ENCODE results near the gene GALNT17.
"Not testable (repeated sequence)": the region's sequence is repeated elsewhere in the genome, so short reads cannot be mapped to it uniquely, and the experiment has no call there.

The GALNT17 gene

DNA sequence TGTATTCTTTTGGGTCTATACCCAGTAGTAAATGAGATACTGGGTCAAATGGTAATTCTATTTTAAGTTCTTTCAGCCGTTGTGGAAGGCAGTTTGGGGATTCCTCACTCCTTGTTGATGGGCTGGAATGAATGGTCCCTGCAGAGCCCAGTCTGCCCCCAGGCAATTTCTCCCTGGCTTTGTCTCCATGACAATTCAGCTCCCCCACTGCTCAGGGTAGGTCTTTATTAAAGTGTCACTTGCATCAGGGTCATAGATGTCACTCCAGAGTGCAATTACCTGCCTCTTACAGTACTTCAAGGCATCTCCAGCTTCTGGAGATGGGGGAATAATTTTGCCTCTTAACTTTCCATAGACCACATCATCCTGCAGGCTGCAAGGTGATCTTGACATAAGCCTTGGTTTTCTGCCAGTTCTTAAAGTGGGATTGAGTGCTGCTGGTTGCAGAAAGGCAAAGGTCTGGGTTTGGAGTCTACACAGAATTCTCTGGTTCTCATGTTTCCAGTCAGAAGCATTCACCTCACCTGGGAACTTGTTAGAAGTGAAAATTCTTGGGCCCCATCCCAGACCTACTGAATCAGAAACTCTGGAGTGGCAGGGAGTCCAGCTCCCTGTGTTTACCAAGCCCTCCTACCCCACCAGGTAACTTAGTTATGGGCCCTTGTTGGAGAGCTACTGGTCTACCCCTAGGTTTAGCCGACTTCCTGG is 442.4 kb downstream of the GALNT17 start:
- Histone ChIP-seq H3K27me3 (ENCODE audit: control insufficient read depth in 2 of 2, insufficient read depth in 2 of 2, low read length in 2 of 2) (no peaks in the 10 kb centered on the region), H3K9ac (ENCODE audit: low read depth in 1 of 2, low read length in 2 of 2) (no peak overlapping the region), H3K4me1 (ENCODE audit: control insufficient read depth in 2 of 2, insufficient read depth in 2 of 2, low read length in 2 of 2) (no peaks in the 10 kb centered on the region), H3K36me3 (ENCODE audit: control insufficient read depth in 2 of 2, insufficient read depth in 2 of 2, low read length in 2 of 2) (no peaks in the 10 kb centered on the region), H3K4me3 (ENCODE audit: low read length in 2 of 2) (no peak overlapping the region), H3K9me3 (ENCODE audit: control insufficient read depth in 2 of 2, low read length in 2 of 2) (peaks cover 0 to 2% of the 10 kb centered on the region in 2 donors), H3K27ac (ENCODE audit: low read depth in 2 of 2, low read length in 2 of 2) (no peak overlapping the region)

DNA sequence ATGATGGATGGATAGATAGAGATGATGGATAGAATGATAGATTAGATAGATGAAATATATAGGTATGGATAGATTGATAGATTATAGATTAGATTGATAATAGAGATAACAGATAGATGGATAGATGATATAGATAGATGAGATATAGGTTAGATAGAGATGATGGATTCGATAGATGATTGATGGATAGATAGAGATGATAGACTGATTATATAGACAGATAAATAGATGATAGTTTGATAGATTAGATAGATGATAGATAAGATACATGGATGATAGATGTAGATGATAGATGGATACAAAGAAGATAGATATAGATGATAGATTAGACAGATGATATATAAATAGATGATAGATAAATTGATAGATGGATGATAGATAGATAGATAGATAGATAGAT is 448.1 kb downstream of the GALNT17 start:
- Histone ChIP-seq H3K9me3 (ENCODE audit: control insufficient read depth in 2 of 2, low read length in 2 of 2) (no peaks in the 10 kb centered on the region), H3K36me3 (ENCODE audit: control insufficient read depth in 2 of 2, insufficient read depth in 2 of 2, low read length in 2 of 2) (no peaks in the 10 kb centered on the region), H3K4me3 (ENCODE audit: low read length in 2 of 2) (no peak overlapping the region), H3K4me1 (ENCODE audit: control insufficient read depth in 2 of 2, insufficient read depth in 2 of 2, low read length in 2 of 2) (no peaks in the 10 kb centered on the region), H3K27ac (ENCODE audit: low read depth in 2 of 2, low read length in 2 of 2) (no peak overlapping the region), H3K27me3 (ENCODE audit: control insufficient read depth in 2 of 2, insufficient read depth in 2 of 2, low read length in 2 of 2) (no peaks in the 10 kb centered on the region), H3K9ac (ENCODE audit: low read depth in 1 of 2, low read length in 2 of 2) (no peak overlapping the region)

DNA sequence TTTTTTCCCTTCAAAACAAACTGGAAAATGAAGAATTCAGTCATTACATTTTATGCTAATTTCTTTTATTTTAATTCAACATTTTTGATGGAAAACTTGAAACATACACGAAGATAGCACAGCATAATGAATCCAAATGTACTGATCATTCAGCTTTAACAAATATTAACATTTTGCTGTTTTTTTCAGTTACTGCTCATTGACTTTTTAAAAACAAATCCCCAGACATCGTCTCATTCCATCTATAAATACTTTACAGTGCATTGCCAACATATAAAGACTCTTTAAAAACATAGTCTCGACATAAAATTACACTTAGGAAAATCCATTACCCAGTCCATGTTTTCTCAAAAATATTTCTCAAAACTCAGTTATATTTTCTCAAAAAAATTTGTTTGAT is 452.3 kb downstream of the GALNT17 start:
- H3K27ac ChIP-seq (ENCODE audit: low read depth in 2 of 2, low read length in 2 of 2), result no peak overlapping the region
- no peak overlapping the region for H3K4me3 ChIP-seq (ENCODE audit: low read length in 2 of 2)
- H3K36me3 ChIP-seq (ENCODE audit: control insufficient read depth in 2 of 2, insufficient read depth in 2 of 2, low read length in 2 of 2), result no peaks in the 10 kb centered on the region
- H3K9me3 ChIP-seq (ENCODE audit: control insufficient read depth in 2 of 2, low read length in 2 of 2), result peaks cover 0 to 3% of the 10 kb centered on the region in 2 donors
- H3K4me1 ChIP-seq (ENCODE audit: control insufficient read depth in 2 of 2, insufficient read depth in 2 of 2, low read length in 2 of 2), result no peaks in the 10 kb centered on the region
- no peaks in the 10 kb centered on the region for H3K27me3 ChIP-seq (ENCODE audit: control insufficient read depth in 2 of 2, insufficient read depth in 2 of 2, low read length in 2 of 2)
- H3K9ac ChIP-seq (ENCODE audit: low read depth in 1 of 2, low read length in 2 of 2), result no peak overlapping the region

DNA sequence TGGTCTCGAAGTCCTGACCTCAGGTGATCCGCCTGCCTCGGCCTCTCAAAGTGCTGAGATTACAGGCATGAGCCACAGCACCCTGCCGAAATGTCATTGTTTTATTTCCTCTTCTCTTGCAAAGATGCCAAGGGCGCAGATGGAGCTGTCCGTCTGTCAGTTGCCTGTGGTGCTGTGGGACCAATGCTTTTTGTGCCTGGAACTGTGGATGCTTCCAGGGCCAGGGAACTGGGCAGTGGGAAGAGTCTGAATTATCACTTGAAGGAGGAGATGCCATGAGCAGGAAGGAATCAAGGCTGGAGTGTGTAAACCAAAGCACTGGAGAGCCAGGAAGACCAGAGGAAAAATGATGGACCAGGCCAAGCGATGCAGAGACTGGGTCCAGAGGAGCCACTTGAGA is 459.9 kb downstream of the GALNT17 start:
- no peaks in the 10 kb centered on the region for H3K4me1 ChIP-seq (ENCODE audit: control insufficient read depth in 2 of 2, insufficient read depth in 2 of 2, low read length in 2 of 2)
- no peak overlapping the region for H3K9ac ChIP-seq (ENCODE audit: low read depth in 1 of 2, low read length in 2 of 2)
- no peak overlapping the region for H3K4me3 ChIP-seq (ENCODE audit: low read length in 2 of 2)
- no peak overlapping the region for H3K27ac ChIP-seq (ENCODE audit: low read depth in 2 of 2, low read length in 2 of 2)
- no peaks in the 10 kb centered on the region for H3K27me3 ChIP-seq (ENCODE audit: control insufficient read depth in 2 of 2, insufficient read depth in 2 of 2, low read length in 2 of 2)
- peaks cover 0 to 5% of the 10 kb centered on the region in 2 donors for H3K9me3 ChIP-seq (ENCODE audit: control insufficient read depth in 2 of 2, low read length in 2 of 2)
- no peaks in the 10 kb centered on the region for H3K36me3 ChIP-seq (ENCODE audit: control insufficient read depth in 2 of 2, insufficient read depth in 2 of 2, low read length in 2 of 2)

DNA sequence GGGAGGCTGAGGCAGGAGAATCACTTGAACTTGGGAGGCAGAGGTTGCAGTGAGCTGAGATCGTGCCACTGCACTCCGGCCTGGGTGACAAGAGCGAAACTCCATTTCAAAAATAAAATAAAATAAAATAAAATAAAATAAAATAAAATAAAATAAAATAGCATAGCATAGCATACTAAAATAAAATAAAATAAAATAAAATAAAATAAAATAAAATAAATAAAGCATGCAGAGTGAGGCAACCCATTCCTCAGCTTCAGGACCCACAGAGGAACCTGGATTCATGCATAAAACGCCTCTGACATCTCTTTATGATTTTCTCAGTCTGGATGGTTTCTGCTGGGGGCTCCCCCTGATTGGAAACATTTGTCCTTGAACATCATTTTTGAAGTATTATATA is 460.4 kb downstream of the GALNT17 start:
- H3K9me3 ChIP-seq (ENCODE audit: control insufficient read depth in 2 of 2, low read length in 2 of 2); H3K4me1 ChIP-seq (ENCODE audit: control insufficient read depth in 2 of 2, insufficient read depth in 2 of 2, low read length in 2 of 2); H3K4me3 ChIP-seq (ENCODE audit: low read length in 2 of 2); H3K36me3 ChIP-seq (ENCODE audit: control insufficient read depth in 2 of 2, insufficient read depth in 2 of 2, low read length in 2 of 2); H3K9ac ChIP-seq (ENCODE audit: low read depth in 1 of 2, low read length in 2 of 2); H3K27ac ChIP-seq (ENCODE audit: low read depth in 2 of 2, low read length in 2 of 2); H3K27me3 ChIP-seq (ENCODE audit: control insufficient read depth in 2 of 2, insufficient read depth in 2 of 2, low read length in 2 of 2): not testable (repeated sequence)

DNA sequence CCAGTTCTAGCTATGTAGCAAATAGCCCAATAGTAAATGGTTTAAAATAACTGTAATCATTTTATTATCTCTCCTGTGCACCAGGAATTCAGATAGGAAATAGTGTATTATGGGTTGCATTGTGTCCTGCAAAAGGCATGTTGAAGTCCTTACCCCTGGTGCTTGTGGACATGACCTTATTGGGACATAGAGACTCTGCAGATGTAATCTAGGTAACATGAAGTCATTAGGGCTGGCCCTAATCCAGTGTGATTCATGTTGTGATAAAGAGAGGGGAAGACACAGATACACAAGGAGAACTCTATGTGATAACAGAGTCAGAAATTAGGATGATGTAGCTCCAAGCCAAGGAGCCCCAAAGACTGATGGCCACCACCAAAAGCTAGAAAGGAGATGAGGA is 462.8 kb downstream of the GALNT17 start:
- Histone ChIP-seq H3K27me3 (ENCODE audit: control insufficient read depth in 2 of 2, insufficient read depth in 2 of 2, low read length in 2 of 2) (no peaks in the 10 kb centered on the region), H3K27ac (ENCODE audit: low read depth in 2 of 2, low read length in 2 of 2) (no peak overlapping the region), H3K9ac (ENCODE audit: low read depth in 1 of 2, low read length in 2 of 2) (no peak overlapping the region), H3K36me3 (ENCODE audit: control insufficient read depth in 2 of 2, insufficient read depth in 2 of 2, low read length in 2 of 2) (no peaks in the 10 kb centered on the region), H3K9me3 (ENCODE audit: control insufficient read depth in 2 of 2, low read length in 2 of 2) (peaks cover 0 to 2% of the 10 kb centered on the region in 2 donors), H3K4me3 (ENCODE audit: low read length in 2 of 2) (no peak overlapping the region), H3K4me1 (ENCODE audit: control insufficient read depth in 2 of 2, insufficient read depth in 2 of 2, low read length in 2 of 2) (no peaks in the 10 kb centered on the region)

DNA sequence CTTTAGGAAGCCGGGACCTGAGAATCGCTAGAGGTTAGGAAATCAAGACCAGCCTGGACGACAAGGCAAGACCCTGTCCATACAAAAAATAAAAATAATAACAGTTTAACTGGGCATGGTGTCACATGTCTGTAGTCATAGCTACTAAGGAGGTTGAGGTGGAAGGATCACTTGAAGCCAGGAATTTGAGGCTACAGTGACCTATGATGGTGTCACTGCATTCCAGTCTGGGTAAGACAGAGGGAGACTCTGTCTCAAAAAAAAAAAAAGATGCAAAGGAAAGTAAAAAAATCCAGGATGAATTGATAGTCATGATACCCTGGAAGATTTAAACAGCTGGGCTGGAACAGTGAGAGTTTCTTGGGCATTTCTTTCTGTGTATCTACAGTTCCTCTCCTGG is 463.2 kb downstream of the GALNT17 start:
- Histone ChIP-seq H3K27ac (ENCODE audit: low read depth in 2 of 2, low read length in 2 of 2) (no peak overlapping the region), H3K4me3 (ENCODE audit: low read length in 2 of 2) (no peak overlapping the region), H3K9ac (ENCODE audit: low read depth in 1 of 2, low read length in 2 of 2) (no peak overlapping the region), H3K36me3 (ENCODE audit: control insufficient read depth in 2 of 2, insufficient read depth in 2 of 2, low read length in 2 of 2) (no peaks in the 10 kb centered on the region), H3K4me1 (ENCODE audit: control insufficient read depth in 2 of 2, insufficient read depth in 2 of 2, low read length in 2 of 2) (no peaks in the 10 kb centered on the region), H3K9me3 (ENCODE audit: control insufficient read depth in 2 of 2, low read length in 2 of 2) (peaks cover 0 to 2% of the 10 kb centered on the region in 2 donors), H3K27me3 (ENCODE audit: control insufficient read depth in 2 of 2, insufficient read depth in 2 of 2, low read length in 2 of 2) (no peaks in the 10 kb centered on the region)

DNA sequence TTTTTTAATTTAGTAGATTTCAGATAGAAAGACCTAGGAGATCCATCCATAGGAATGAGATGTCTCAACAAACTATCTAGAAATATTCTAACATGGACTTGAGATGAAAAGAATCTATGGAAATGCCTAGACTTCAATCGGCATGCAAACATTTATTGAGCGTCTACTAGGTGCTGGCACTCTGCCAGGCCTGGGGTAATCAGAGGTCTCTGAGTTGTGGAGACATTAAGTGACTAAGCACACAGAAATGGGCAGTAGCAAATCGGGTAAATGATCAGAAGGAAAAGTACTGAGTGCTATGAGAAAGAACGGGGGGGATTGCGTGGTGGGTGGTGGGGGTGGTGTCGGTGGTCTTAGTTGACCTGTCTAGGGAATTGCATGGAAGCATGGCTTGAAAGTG is 466.6 kb downstream of the GALNT17 start:
- H3K4me1 ChIP-seq (ENCODE audit: control insufficient read depth in 2 of 2, insufficient read depth in 2 of 2, low read length in 2 of 2), result no peaks in the 10 kb centered on the region
- no peaks in the 10 kb centered on the region for H3K36me3 ChIP-seq (ENCODE audit: control insufficient read depth in 2 of 2, insufficient read depth in 2 of 2, low read length in 2 of 2)
- H3K9ac ChIP-seq (ENCODE audit: low read depth in 1 of 2, low read length in 2 of 2), result no peak overlapping the region
- H3K4me3 ChIP-seq (ENCODE audit: low read length in 2 of 2), result no peak overlapping the region
- no peak overlapping the region for H3K27ac ChIP-seq (ENCODE audit: low read depth in 2 of 2, low read length in 2 of 2)
- H3K27me3 ChIP-seq (ENCODE audit: control insufficient read depth in 2 of 2, insufficient read depth in 2 of 2, low read length in 2 of 2), result no peaks in the 10 kb centered on the region
- H3K9me3 ChIP-seq (ENCODE audit: control insufficient read depth in 2 of 2, low read length in 2 of 2), result peaks cover 0 to 5% of the 10 kb centered on the region in 2 donors

DNA sequence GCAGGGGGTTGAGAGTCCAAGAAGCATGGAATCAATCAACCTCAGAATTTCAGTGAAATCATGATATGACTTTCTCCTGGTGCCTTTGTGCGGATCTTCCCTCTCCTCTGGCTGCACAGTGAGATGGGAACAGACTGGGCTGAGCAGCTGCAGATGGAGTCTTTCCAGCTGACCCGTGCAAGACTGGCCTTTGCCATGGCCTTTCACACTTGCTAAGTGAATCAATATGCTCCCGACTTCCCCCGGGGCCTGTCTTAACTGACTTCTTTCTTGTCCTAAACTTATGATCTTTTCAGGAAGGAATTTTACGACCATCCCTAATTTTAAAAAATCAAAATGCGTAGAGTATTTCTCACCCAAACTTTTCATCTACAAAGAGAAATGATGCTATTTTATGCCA is 469.9 kb downstream of the GALNT17 start:
- no peak overlapping the region for H3K9ac ChIP-seq (ENCODE audit: low read depth in 1 of 2, low read length in 2 of 2)
- no peaks in the 10 kb centered on the region for H3K4me1 ChIP-seq (ENCODE audit: control insufficient read depth in 2 of 2, insufficient read depth in 2 of 2, low read length in 2 of 2)
- H3K27me3 ChIP-seq (ENCODE audit: control insufficient read depth in 2 of 2, insufficient read depth in 2 of 2, low read length in 2 of 2), result no peaks in the 10 kb centered on the region
- H3K27ac ChIP-seq (ENCODE audit: low read depth in 2 of 2, low read length in 2 of 2), result no peak overlapping the region
- H3K9me3 ChIP-seq (ENCODE audit: control insufficient read depth in 2 of 2, low read length in 2 of 2), result peaks cover 3 to 7% of the 10 kb centered on the region in 2 donors
- H3K4me3 ChIP-seq (ENCODE audit: low read length in 2 of 2), result no peak overlapping the region
- no peaks in the 10 kb centered on the region for H3K36me3 ChIP-seq (ENCODE audit: control insufficient read depth in 2 of 2, insufficient read depth in 2 of 2, low read length in 2 of 2)

DNA sequence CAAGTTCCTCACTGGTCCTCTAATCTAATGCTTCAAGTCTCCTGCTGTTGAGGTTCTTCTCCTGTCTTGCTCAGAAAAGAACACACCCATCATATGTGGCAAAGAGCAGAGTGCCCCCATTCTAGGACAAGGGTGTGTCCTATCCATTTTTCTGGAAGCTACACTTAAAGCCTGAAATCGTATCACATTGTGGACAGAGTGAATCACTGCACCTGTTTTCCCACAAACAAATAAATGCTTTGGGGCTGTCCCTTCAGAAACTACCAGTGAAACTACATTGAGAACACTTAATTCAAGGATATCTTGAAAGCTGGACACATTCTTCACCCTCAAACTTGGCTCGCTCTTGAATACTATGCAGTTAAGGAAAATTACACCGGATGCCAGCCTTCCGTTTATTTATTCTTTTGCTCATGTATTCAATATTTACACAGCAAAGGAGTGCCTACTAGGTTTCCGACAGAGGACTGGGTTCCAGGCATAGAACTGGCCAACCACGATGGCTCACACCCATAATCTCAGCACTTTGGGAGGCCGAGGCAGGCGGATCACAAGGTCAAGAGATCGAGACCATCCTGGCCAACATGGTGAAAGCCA is 473.0 kb downstream of the GALNT17 start:
- H3K27ac ChIP-seq (ENCODE audit: low read depth in 2 of 2, low read length in 2 of 2), result no peak overlapping the region
- H3K4me1 ChIP-seq (ENCODE audit: control insufficient read depth in 2 of 2, insufficient read depth in 2 of 2, low read length in 2 of 2), result no peaks in the 10 kb centered on the region
- H3K9ac ChIP-seq (ENCODE audit: low read depth in 1 of 2, low read length in 2 of 2), result no peak overlapping the region
- no peaks in the 10 kb centered on the region for H3K36me3 ChIP-seq (ENCODE audit: control insufficient read depth in 2 of 2, insufficient read depth in 2 of 2, low read length in 2 of 2)
- no peak overlapping the region for H3K4me3 ChIP-seq (ENCODE audit: low read length in 2 of 2)
- peaks cover 3 to 7% of the 10 kb centered on the region in 2 donors for H3K9me3 ChIP-seq (ENCODE audit: control insufficient read depth in 2 of 2, low read length in 2 of 2)
- H3K27me3 ChIP-seq (ENCODE audit: control insufficient read depth in 2 of 2, insufficient read depth in 2 of 2, low read length in 2 of 2), result no peaks in the 10 kb centered on the region
